ENCODE measurements around the gene IQGAP3. TPM values are rescaled to one million over a fixed set of nuclear protein-coding genes. Genes with fewer than 3 reads are reported as not detected.
A peak's percentile ranks its signal among the peaks of the same experiment; 100 is the strongest.

IQGAP3 gene
- total RNA-seq, 4 donors from 2014 or later, result 1.7 to 9.4 (median 2.9) TPM

- no peaks in the 10 kb centered on the region for H3K9me3 ChIP-seq
- no peaks in the 10 kb centered on the region for H3K36me3 ChIP-seq
- no peaks in the 10 kb centered on the region for H3K4me1 ChIP-seq
- 93% methylated on average over 12 of the region's 12 CpGs; no CpG with 5 or more reads in 1 of the 2 donors for WGBS, 2 donors (ENCODE audit: low coverage in 1 of 2)
- H3K27me3 ChIP-seq, result no peaks in the 10 kb centered on the region
- no peak overlapping the region for H3K27ac ChIP-seq
- no peak for TF ChIP-seq CTCF (IDR thresholded peaks at IDR 0.05)
- intact Hi-C loops (cut with DNase I; ENCODE audit: low total_unique reads), result no loop called here
- peak; percentile 1 for DNase-seq
- in situ Hi-C loops (cut with MboI; ENCODE audit: low pct_ligation_motif_present in 1 of 4, low pct_unique_long_range_greater_than_20kb in 1 of 4, low sequenced_read_pairs in 3 of 4), result no loop called here
- no peak overlapping the region for H3K4me3 ChIP-seq
Observed at GRCh38 chr1:156534424-156535060, 37.8 kb downstream of the IQGAP3 start.

DNA sequence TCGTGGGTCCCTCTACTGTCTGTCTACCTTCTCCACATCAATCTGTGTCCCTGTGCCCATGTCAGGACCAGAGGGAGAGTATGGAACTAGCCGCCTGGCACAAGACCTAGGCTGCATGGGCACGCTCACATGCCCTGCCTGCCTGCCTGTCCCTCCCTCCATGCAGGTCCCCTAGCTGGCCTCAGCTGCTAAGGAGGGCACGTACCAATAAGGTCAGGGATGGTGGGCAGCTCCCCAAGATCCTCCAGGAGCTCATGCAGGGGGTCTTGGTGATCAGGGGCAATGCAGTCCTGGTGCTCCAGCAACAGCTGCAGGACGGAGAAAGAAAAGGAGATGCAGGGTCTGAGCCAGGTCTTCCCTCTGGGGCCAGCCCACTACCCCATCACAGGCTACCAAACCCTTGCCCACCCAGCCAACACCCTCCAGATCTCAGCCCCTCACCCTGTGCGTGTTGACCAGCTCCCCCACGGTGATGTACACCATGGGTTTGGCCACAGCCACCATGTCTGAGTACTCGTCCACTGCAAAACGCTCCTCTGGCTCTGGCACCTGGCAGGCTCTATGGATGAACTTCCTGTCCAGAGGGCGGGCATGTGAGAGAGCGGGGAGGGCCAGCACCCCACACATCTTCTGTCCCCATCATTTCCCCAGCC is 38.7 kb downstream of the IQGAP3 start:
- TF ChIP-seq POLR2AphosphoS5 (IDR thresholded peaks at IDR 0.05), result no peak
- no peak for TF ChIP-seq POLR2A (IDR thresholded peaks at IDR 0.05)
- no peak for TF ChIP-seq CTCF (IDR thresholded peaks at IDR 0.05)
- TF ChIP-seq EP300 (IDR thresholded peaks at IDR 0.05; ENCODE audit: low read depth), result no peak
- Histone ChIP-seq H3K4me1 (no peaks in the 10 kb centered on the region), H3K9me3 (no peaks in the 10 kb centered on the region), H3K4me3 (no peak overlapping the region), H3K27me3 (no peaks in the 10 kb centered on the region), H3K36me3 (no peaks in the 10 kb centered on the region), H3K27ac (no peak overlapping the region)
- peak; percentile 3 for DNase-seq
- 92% methylated on average over 11 of the region's 11 CpGs; no CpG with 5 or more reads in 1 of the 2 donors for WGBS, 2 donors (ENCODE audit: low coverage in 1 of 2)
- intact Hi-C loops (cut with DNase I; ENCODE audit: low total_unique reads), result no loop called here
- in situ Hi-C loops (cut with MboI; ENCODE audit: low pct_ligation_motif_present in 1 of 4, low pct_unique_long_range_greater_than_20kb in 1 of 4, low sequenced_read_pairs in 3 of 4), result no loop called here

- WGBS, 2 donors (ENCODE audit: low coverage in 1 of 2), result 93 to 96% methylated on average over 4 of the region's 4 CpGs
- H3K4me3 ChIP-seq, result no peak overlapping the region
- DNase-seq, result no peak
- no peak for TF ChIP-seq POLR2AphosphoS5 (IDR thresholded peaks at IDR 0.05)
- TF ChIP-seq CTCF (IDR thresholded peaks at IDR 0.05), result no peak
- no peak for TF ChIP-seq POLR2A (IDR thresholded peaks at IDR 0.05)
- no peak for TF ChIP-seq EP300 (IDR thresholded peaks at IDR 0.05; ENCODE audit: low read depth)
- intact Hi-C loops (cut with DNase I; ENCODE audit: low total_unique reads) (no loop called here), in situ Hi-C loops (cut with MboI; ENCODE audit: low pct_ligation_motif_present in 1 of 4, low pct_unique_long_range_greater_than_20kb in 1 of 4, low sequenced_read_pairs in 3 of 4) (no loop called here)
- H3K27ac ChIP-seq, result no peak overlapping the region
- H3K36me3 ChIP-seq, result no peaks in the 10 kb centered on the region
- H3K9me3 ChIP-seq, result no peaks in the 10 kb centered on the region
- no peaks in the 10 kb centered on the region for H3K27me3 ChIP-seq
- no peaks in the 10 kb centered on the region for H3K4me1 ChIP-seq
Observed at GRCh38 chr1:156532374-156532773, 40.0 kb downstream of the IQGAP3 start.

DNA sequence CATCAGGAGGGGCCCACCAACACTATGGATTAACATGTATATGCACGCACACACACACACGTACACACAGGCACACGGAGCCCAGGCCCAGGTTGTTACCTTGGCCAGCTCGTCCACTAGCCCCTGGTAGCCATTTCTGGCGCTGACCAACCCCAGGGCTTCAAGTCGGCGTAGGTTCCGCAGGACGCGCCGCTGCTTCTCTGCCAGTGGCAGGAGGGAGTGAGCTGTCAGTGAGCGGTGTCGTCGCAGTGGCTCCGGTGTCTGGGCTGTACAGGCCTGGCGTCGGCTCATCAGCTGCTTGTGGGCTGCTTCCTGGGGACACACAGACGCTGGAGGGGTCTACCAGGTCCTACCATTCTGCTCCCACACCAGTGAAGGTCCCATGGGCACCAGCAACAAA is 42.4 kb downstream of the IQGAP3 start:
- H3K36me3 ChIP-seq, result no peaks in the 10 kb centered on the region
- 88 to 95% methylated on average over 2 to 18 of the region's 18 CpGs for WGBS, 2 donors (ENCODE audit: low coverage in 1 of 2)
- H3K4me1 ChIP-seq, result peaks cover 0 to 12% (median under 1%) of the 10 kb centered on the region in 4 donors
- in situ Hi-C loops (cut with MboI; ENCODE audit: low pct_ligation_motif_present in 1 of 4, low pct_unique_long_range_greater_than_20kb in 1 of 4, low sequenced_read_pairs in 3 of 4) (no loop called here), intact Hi-C loops (cut with DNase I; ENCODE audit: low total_unique reads) (no loop called here)
- H3K27me3 ChIP-seq, result no peaks in the 10 kb centered on the region
- no peak overlapping the region for H3K27ac ChIP-seq
- no peak for DNase-seq
- no peaks in the 10 kb centered on the region for H3K9me3 ChIP-seq
- TF ChIP-seq CTCF (IDR thresholded peaks at IDR 0.05) (no peak), POLR2AphosphoS5 (IDR thresholded peaks at IDR 0.05) (no peak), POLR2A (IDR thresholded peaks at IDR 0.05) (no peak), EP300 (IDR thresholded peaks at IDR 0.05; ENCODE audit: low read depth) (no peak)
- no peak overlapping the region for H3K4me3 ChIP-seq

All from transverse colon (tissue), 4 donors.